HG03066 (cell line): ENCODE results near the gene TTYH3.

Source experiments
- ATAC-seq: cut with Tn5 transposase; IDR thresholded peaks from one replicate; pipeline ENCODE4 v1.9.1; 2021; ENCODE audit warnings: low read depth; ENCODE audit not compliant: unreplicated experiment

TTYH3 gene

DNA sequence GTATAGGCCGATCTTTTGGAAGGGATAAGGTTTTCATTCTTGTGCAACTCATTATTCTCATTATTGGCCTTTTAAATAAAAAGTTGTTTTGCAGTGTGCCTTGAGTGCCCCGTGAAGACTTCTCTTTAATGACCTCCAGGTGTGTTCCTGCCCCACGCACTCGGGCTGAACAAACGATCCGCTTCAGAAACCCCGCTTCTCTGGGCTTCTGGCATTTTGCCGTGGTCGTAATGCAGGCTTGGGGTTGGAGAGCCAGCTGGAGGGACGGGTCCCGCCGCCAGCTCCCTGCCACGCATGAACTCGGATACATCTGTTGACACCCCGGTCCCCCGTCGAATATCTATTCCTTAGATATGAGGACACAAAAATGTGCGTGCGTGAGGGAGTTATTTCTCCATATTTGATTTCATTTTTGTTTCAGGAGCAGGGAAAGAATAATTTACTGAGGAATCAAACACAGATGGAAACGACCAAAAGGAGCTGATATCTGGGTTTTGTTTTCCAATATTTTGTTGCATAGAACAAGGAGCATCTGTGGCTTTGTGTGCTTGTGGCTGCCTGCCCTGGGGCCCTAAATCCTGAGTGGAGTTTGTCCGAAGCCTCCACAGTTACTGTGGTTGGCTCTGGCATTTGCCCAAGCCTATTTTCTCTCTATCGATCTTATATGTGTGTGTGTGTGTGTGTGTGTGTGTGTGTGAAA is 17.0 kb upstream of the TTYH3 start:
- ATAC-seq = no peak

DNA sequence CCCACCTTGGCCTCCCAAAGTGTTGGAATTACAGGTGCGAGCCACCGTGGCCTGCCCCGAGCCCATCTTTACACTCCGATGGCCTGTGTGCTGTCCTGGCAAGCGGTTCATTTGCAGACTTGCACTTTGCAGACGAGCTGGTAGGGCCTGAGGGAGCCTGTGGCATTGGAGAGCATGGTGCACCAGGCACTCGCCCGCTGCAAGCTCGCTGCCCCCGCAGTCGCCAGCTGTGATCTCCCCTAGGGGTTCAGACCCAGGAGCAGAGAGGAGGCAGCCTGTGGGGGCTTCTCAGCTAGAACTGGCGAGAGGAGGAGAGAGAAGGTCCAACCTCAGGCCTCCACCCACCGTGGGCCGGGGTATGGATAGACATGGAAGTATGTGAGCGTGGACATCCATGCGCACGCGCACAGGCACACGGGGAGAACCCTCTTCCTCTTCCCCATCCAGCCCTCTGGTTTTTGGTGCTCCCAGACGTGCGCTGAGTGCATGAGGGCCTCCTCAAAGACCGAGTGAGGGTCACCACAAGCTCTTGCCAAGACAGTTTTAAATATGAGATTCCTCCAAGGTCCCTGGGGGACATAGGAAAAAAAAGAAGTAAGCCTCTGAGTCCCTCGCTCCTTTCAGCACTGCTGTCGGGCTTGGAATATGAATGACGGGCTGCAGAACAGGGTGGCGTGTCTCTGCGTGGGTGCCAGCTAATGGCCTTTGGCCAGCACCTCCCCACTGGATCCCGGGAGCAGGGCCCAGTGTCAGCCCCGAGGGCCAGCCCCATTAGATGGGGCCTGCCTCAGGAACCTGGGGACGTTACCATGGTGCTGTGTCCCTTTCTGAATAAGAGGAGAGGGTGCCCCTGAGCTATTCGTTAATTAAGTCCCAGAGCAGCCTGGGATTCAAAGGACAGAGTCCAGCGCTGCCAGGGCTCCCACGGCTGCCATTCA is 15.1 kb upstream of the TTYH3 start:
- no peak for ATAC-seq

DNA sequence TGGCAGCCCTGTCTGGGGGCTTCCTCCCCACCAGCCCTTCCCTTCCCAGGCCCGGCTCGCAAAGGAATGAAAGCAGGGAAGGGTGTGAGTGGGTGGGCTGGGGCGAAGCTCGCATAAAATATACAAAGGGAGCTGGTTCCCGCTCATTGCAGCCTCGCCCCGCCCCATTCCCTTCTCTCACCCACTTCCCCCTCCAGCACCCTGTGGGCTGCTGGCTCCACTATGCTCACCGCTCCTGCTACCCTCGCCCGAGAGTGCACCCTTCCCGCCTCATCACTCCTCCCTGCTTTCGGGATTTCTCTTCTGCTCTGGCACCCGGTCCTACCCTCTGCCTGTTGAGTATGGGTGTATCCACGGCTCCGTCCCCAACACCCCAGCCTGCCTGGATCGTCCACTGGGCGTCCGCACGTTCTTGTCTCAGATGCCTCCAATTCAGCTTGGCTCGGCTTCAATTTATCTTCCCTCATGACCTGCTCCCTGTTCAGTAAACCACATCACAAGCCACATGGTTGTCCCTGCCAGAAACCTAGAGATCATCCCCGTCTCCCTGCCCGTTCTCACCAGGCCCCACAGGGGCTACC is 14.4 kb upstream of the TTYH3 start:
- ATAC-seq = no peak

DNA sequence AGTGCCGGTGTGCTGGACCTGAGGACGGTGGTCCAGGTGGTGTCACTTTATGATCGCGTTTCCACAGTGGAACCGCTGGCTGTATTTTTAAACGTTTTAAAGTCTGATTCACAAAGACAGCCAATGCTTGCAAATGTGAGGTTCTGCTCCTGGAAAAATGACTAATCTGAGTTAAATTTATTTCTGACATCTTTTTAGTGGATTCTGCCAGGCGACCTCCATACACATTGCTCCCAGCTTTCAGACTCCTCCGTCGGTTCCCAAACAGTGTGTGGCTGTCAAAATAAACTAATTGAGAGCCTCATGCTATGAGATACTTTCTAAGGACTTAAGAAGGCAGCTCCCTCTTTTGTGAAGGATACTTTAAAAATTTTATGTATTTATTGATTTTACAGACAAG is 12.7 kb upstream of the TTYH3 start:
- no peak for ATAC-seq

DNA sequence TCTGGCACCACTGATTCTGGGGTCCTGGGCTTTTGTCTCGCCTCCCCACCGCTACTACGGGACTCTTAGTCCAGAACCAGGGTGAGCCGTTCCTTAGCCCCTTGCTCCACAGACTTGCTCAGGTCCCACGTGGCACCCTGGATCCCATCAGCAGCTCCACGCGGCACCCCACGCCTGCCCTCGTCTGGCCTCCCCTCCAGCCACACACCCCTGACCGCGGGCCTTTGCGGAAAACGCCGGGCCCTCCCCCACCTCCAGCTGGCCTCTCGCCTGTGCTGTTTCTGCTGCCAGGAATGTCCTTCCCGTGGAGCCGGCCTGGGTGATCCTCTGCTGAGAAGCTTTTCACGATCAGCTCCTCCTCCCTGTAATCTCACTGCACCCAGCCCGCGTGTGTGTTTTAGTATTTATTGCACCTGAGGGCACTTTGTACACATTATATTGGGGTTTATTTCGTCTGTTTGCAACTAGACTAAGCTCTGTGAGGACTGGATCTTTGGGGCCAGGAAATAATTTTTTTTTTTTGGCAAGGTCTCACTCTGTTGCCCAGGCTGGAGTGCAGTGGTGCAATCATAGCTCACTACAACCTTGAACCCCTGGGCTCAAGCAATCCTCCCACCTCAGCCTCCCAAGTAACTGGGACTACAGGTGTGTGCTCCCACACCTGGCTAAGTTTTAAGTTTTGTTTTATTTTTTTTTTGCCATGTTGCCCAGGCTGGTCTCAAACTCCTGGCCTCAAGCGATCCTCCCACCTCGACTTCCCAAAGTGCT is 10.5 kb upstream of the TTYH3 start:
- ATAC-seq = no peak

DNA sequence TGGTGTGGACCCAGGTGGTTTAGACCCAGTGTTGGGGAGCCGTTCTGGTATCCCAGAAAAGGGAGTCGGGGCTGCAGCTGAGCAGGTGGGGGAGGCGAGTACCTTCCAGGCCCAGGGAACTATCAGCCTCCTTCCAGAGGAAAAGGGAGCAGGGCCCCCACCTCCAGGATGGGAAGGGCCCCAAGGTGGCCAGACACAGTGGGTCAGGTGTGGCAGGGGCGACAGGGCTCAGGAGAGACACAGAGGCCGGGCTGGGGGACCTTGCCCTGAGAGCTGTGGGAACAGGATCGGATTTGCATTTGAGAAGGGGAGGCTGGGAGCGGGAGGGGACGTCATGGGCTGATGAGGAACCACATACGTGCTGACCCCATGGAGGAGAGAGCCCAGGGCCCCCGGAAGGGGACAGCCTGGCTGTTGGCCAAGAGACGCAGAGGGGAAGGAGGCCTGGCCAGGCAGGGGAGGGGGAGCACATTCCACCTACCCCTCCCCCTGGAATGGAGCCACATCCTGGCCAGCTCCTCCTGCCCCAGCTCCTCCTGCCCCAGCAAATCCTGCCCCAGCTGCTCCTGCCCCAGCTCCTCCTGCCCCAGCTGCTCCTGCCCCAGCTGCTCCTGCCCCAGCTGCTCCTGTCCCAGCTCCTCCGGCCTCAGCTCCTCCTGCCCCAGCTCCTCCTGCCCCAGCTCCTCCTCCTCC is 9.7 kb upstream of the TTYH3 start:
- ATAC-seq = no peak

DNA sequence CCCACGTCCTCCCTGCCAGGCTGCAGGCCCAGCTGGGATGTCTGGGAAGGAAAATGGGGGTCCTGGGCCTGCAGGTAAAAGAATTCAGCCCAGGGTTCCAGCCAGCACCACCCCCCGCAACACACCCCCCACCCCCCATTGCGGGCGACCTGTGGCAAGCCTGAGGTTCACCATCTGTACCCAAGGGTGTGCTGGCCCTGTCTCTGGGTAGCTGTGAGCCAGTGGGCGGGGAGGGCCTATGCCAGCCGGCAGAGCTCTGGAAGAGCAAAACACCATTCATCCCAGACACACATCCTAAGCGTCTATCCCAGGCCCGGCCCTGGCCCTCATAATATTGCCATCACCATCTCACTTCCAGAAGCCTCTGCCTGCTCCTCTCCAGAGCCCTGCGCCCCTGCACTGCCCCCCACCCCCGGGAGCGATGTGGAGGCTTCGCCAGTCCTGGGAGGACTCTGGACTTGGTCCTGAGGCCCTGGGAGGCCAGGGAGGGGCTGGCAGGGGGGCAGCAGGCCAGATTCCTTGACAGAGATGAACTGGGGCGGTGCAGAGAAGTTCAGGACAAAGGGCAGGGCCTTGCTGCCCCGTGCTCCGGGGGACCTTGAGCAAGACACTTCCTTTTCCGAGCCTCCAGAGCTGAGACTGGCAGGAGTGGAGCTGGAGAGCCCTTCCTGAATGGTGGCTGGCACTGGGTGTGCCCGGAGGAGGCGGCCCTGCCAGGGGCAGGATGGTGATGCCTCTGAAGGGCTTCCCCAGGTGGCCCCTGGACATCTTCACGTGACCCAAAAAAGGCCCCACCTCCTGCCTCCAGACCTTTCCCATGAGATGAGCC is 8.7 kb upstream of the TTYH3 start:
- ATAC-seq = no peak

DNA sequence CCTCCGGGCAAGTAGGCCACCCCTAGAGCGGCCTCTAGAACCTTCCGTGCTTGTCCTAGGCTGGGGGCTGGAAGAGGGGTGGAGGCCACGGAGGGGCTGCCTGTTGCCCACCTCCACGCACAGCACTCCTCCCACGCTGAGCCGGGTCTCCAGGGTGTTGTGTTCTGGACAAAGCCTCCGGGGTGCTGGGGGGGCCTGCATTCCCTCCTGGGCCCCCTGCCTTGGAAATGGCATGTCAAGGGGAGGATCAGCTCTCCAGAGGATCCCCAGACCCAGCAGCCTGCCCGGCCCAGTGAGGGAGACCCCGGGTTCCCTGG is 8.1 kb upstream of the TTYH3 start:
- no peak for ATAC-seq

DNA sequence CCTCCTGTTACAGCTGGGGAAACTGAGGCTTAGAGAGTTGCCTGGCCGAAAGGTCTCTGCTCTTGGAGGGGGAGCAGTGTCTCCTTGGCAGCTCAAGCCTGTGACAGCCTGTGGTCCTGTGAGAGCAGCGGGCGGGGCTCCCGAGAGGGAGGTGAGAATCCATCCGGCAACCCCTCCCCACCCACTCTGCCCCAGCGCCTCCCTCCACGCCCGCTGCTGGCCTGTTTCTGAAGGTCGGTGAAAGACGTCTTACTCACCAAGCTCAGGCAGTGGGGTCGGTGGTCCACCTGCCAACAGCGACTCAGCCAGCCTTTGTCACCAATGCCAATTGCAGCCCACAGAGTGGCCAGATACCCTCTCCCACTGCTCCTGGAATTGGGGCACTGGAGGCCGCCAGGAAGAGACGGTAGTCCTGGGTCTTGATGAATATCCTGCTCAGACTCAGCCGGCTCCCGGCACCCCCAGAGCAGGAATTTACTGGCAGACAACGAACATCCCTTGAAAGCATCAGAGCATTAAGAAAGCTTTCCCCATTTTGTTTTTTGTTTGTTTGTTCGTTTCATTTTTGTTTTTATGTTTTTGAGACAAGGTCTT is 7.4 kb upstream of the TTYH3 start:
- ATAC-seq = no peak

DNA sequence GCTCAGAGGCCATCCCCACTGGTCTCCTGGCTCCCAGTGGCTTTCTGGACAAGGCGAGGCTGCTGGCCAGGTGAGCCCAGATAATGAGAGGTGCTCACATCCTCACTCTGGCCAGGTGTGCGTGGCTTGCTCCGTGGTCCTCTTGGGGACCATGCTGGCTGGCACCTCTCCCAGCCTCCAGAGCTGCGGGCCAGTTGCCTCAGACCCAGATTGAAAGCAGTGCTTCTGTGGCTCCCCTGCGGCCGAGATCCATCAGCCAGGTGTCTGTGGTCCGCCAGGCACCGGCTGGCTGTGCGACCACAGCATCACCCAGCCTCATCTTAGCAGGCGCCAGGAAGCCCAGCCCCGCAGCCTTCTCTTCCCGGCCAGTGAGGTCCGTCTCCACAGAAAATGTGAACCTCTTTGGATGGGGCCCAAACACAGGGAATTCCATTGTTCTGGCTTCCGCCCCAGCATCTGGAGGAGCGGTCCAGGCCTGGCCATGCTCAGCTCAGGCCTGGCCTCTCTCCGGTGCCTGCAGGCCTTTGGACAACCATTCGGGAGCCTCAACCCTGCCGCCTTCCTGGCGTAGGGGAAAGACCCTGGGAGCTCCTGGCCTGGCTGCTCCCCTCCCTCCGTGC is 5.2 kb upstream of the TTYH3 start:
- no peak for ATAC-seq

DNA sequence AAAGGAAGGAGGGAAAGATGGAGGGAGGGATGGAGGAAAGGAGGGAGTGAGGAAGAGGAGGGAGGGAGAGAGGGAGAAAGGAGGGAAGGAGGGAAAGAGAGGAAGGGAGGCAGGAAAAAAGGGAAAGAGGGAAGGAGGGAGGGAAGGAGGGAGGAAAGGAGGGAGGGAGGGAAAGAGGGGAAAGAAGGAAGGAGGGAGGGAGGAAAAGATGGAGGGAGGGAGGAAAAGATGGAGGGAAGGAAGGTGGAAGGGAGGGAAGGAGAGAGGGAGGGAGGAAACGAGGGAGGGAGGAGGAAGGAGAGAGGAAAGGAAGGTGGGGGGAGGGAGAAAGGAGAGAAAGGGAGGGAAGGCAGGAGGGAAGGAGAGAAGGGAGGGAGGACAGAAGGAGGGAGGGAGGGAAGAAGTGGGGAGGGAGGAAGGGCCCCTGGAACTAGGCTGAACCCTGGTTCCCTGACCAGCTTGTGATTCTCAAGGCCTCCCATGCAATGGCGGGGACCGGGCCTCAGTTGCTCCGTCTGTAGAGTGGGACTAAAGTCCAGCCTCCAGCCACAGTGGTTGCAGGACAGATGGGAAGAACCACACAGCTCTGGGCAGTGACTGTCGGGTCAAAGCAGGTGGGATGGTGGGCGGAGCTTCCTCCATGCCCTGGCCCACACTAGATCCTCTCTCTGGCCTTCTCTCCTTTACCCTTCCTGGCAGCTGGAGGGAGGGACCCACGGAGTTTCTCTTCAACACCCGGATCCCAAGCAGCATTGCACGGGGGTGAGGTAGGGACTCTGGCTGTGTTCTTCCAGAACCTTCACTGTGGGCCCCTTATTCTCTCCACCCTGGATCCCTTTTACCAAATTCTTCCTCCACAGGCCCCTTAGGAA is 4.3 kb upstream of the TTYH3 start:
- ATAC-seq = no peak

DNA sequence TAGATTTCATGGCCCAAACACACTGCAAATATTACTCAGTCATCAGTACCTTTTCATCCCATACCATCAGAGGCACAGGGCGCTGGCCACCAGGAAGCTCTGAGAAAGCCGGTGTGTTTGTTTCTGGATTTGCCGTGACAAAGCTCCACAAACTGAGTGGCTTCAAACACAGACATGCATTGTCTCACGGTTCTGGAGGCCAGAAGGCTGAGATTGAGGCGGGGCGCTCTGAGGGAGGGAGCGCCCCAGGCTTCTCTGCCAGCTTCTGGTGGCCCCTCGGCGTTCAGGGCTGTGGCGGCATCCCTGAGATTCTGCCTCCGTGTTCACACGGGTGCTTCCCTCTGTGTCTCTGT is 3.7 kb upstream of the TTYH3 start:
- no peak for ATAC-seq

DNA sequence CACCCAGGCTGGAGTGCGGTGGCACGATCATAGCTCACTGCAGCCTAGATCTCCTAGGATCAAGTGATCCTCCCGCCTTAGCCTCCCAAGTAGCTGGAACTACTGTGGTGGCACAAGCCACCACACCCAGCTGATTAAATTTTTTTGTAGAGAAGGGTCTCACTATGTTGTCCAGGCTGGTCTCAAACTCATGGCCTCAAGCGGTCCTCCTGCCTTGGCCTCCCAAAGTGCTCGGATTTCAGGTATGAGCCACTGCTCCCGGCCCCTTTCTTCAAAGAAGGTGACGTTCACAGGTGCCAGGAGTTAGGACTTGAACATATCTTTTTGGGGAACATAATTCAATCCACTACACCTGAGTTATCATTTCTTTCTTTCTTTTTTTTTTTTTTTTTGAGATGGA is 2.9 kb upstream of the TTYH3 start:
- ATAC-seq = no peak

DNA sequence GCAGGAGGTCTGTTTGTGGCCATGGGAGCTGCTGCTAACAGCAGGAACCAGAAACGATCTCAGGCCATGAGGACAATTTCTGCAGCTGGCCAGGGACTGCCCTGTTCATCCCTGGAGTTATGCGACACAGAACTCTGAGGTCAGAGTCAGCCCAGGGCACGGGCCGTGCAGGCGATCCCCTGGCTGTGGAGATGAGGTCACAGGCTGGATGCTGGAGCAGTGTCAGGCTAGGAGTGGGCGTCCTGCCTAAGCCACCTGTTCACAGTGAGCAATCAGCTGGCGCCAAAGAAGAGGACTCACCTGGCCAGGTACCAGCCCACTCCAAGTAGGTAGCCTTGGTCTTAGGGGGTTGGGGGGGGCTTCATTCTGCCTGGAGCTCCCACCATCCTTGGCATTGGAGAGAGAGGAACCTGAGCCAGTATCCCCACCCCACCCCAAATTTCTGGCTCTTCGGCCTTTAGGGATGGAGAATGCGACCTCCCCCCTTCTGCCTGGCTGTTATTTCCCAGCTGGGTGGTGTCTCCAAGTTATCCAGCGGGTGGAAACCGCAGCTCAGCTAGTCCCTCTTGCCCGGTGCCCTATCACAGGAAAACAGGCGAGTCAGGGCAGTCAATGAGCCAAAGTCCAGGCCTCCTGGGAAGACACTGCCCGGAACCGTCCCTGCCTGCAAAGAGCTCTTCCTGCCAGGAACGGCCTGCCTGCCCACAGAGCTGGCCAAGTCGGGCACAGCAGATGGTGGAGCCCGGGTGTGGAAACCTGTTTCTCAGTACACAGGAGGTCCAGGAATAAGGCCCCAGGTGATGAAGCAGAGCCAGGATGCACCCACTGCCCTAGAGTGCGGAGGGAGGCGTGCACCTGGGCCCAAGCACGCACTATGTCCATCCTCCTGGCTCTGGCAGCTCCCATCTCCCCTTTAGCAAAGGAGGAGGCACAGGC is 1.8 kb upstream of the TTYH3 start:
- ATAC-seq = no peak

DNA sequence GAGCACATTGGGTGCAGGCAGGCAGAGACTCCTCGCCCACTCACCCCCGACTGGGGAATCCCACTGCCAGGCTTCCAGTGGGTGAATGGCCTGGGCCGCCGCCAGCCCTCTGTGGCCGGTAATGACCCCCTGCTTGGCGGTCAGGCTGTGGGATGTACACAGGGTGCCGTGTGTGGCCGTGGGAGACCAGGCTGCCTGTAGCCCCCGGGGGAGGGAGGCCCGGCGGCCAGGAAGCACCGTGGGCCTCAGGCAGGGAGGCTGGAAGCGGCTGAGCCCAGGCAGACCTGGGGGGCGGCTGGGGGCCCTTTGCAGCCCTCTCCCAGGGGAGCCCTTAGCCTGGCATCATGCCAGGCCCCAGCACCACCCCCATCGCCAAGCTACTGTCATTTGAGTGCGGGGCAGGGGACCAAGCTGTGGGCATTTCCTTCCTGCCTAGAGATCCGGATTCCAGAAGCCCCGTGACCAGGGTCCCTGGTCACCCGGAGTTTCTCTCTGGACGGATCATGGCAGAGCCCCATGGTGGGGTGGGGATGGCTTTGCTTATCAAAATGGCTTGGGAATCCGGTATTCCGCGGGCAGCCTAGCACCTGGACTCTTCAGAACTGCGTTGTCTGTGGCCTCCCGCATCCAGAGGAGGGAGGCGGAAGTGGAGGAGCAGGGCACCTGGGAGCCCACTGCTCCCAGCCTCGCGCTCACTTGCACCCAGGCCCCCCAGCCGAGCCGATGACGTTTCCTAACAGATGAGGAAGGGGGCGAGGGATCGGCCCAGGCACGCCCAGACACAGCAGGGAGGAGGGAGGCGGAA is 1.1 kb downstream of the TTYH3 start:
- no peak for ATAC-seq
